ENCODE measurements around the gene ETFDH.

- TF ChIP-seq CTCF (IDR thresholded peaks at IDR 0.05; ENCODE audit: low read depth, low read length) (no peak), EZH2phosphoT487 (IDR thresholded peaks at IDR 0.05; ENCODE audit: low read depth) (no peak)
Measured at GRCh38 chr4:158673633-158674032, 1.5 kb downstream of the ETFDH start.

All from OCI-LY3 (cell line).